Panc1 (cell line): ENCODE results near the gene ST7L.

Experiments used
- TCF7L2 ChIP-seq: IDR thresholded peaks from 2 replicates; pipeline ENCODE4 v1.6.1; 2011; ENCODE audit warnings: mild to moderate bottlenecking, low read depth, low read length, inconsistent platforms
- TF ChIP-seq, protein P1 (sequence below): fragments of 450-650 bp; IDR thresholded peaks from 2 replicates; pipeline ENCODE4 v1.5.1; 2017; ENCODE audit warnings: mild to moderate bottlenecking

- TF ChIP-seq, protein P1, sequence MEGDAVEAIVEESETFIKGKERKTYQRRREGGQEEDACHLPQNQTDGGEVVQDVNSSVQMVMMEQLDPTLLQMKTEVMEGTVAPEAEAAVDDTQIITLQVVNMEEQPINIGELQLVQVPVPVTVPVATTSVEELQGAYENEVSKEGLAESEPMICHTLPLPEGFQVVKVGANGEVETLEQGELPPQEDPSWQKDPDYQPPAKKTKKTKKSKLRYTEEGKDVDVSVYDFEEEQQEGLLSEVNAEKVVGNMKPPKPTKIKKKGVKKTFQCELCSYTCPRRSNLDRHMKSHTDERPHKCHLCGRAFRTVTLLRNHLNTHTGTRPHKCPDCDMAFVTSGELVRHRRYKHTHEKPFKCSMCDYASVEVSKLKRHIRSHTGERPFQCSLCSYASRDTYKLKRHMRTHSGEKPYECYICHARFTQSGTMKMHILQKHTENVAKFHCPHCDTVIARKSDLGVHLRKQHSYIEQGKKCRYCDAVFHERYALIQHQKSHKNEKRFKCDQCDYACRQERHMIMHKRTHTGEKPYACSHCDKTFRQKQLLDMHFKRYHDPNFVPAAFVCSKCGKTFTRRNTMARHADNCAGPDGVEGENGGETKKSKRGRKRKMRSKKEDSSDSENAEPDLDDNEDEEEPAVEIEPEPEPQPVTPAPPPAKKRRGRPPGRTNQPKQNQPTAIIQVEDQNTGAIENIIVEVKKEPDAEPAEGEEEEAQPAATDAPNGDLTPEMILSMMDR = no peak
- no peak for TF ChIP-seq TCF7L2
Measured at GRCh38 chr1:112528076-112528475, 90.9 kb downstream of the ST7L start.
